Ishikawa (cell line): ENCODE results near the gene NOXO1.

Source experiments
- NFIC ChIP-seq: IDR thresholded peaks from 2 replicates; pipeline ENCODE4 v1.6.1; 2012
- RAD21 ChIP-seq: IDR thresholded peaks from 2 replicates; pipeline ENCODE4 v1.6.1; 2012; ENCODE audit warnings: low read depth
- YY1 ChIP-seq: IDR thresholded peaks from 2 replicates; pipeline ENCODE4 v1.6.1; 2012; ENCODE audit warnings: low read depth
- TF ChIP-seq, protein P1 (sequence below): IDR thresholded peaks from 2 replicates; pipeline ENCODE4 v1.6.1; 2012; ENCODE audit warnings: low read depth, mild to moderate bottlenecking
- TF ChIP-seq, protein P2 (sequence below): IDR thresholded peaks from 2 replicates; pipeline ENCODE4 v1.6.1; 2012
- TF ChIP-seq, protein P3 (sequence below): IDR thresholded peaks from 2 replicates; pipeline ENCODE4 v1.6.1; 2012

DNA sequence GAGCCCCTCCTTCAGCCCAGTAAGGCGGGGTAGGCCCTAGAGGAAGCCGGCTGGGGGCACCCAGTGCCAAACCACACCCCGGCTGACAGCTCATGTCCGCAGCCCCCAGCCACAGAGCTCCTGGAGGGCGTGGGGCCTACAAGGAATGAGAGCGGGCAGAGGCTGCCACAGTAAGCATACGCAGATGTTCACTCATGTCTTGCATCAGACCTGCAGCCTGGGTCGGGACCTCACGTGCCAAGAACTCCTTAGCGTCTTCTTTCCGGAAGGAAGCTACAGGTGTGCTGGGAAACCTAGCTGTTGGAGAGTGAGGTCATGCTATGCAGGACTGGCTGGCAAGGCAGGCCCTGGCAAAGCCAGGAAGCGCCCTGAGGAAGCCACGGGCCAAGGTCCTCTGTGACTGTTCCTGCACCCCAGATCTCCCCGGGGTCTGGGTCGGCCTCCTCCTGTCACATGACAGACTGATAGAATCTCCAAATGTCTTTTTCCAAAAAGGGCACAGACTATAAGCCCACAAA lies 26.8 kb upstream of the NOXO1 start:
- no peak for TF ChIP-seq RAD21
- TF ChIP-seq NFIC, result no peak
- TF ChIP-seq, protein P1, sequence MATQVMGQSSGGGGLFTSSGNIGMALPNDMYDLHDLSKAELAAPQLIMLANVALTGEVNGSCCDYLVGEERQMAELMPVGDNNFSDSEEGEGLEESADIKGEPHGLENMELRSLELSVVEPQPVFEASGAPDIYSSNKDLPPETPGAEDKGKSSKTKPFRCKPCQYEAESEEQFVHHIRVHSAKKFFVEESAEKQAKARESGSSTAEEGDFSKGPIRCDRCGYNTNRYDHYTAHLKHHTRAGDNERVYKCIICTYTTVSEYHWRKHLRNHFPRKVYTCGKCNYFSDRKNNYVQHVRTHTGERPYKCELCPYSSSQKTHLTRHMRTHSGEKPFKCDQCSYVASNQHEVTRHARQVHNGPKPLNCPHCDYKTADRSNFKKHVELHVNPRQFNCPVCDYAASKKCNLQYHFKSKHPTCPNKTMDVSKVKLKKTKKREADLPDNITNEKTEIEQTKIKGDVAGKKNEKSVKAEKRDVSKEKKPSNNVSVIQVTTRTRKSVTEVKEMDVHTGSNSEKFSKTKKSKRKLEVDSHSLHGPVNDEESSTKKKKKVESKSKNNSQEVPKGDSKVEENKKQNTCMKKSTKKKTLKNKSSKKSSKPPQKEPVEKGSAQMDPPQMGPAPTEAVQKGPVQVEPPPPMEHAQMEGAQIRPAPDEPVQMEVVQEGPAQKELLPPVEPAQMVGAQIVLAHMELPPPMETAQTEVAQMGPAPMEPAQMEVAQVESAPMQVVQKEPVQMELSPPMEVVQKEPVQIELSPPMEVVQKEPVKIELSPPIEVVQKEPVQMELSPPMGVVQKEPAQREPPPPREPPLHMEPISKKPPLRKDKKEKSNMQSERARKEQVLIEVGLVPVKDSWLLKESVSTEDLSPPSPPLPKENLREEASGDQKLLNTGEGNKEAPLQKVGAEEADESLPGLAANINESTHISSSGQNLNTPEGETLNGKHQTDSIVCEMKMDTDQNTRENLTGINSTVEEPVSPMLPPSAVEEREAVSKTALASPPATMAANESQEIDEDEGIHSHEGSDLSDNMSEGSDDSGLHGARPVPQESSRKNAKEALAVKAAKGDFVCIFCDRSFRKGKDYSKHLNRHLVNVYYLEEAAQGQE, result no peak
- TF ChIP-seq, protein P2, sequence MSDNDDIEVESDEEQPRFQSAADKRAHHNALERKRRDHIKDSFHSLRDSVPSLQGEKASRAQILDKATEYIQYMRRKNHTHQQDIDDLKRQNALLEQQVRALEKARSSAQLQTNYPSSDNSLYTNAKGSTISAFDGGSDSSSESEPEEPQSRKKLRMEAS, result no peak
- no peak for TF ChIP-seq YY1
- TF ChIP-seq, protein P3, sequence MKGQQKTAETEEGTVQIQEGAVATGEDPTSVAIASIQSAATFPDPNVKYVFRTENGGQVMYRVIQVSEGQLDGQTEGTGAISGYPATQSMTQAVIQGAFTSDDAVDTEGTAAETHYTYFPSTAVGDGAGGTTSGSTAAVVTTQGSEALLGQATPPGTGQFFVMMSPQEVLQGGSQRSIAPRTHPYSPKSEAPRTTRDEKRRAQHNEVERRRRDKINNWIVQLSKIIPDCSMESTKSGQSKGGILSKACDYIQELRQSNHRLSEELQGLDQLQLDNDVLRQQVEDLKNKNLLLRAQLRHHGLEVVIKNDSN, result no peak
